HepG2 (cell line): Measurements from ENCODE around the gene LRTM2. TPM values are rescaled to one million over a fixed set of nuclear protein-coding genes. Genes with fewer than 3 reads are reported as not detected.
A peak's percentile ranks its signal among the peaks of the same experiment; 100 is the strongest.

ENCODE experiments used
- ATAC-seq: fragments of 200-7000 bp; cut with Tn5 transposase; 3 replicates; pipeline ENCODE4 v1.9.1; 2020; ENCODE audit warnings: mild to moderate bottlenecking, moderate library complexity
- BruUV-seq: library from RNA; stranded (reverse); fragments of 400-500 nt; replicated peaks from 2 replicates; lab custom pipeline; 2021; lab: Mats Ljungman, UMichigan
- CTCF ChIA-PET: fragments of 300-600 bp; formaldehyde crosslinking; extraction: SDS; loops from one replicate; lab custom pipeline; 2021; ENCODE audit warnings: low total read pairs, inconsistent platforms, low intra/inter-chr PET ratio; lab: Yijun Ruan, JAX
- POLR2A ChIA-PET: fragments of 350-600 bp; sonication (Branson Sonifier 250); formaldehyde crosslinking; loops from one replicate; lab custom pipeline; 2020; ENCODE audit warnings: antibody characterized with exemption, inconsistent platforms; lab: Yijun Ruan, JAX
- DNase-seq: peaks from one replicate; pipeline ENCODE4 v3.0.0-alpha.2; 2015; ENCODE audit warnings: low spot score
- FAIRE-seq: peaks from 3 replicates; lab custom pipeline; 2011; peaks lifted over from hg19 to GRCh38; lab: Jason Lieb, UNC
- H2AFZ ChIP-seq: one replicate; pipeline ENCODE4 v1.6.1; 2011; ENCODE audit warnings: low read length, inconsistent platforms
- H3K27ac ChIP-seq: fragments of 300-600 bp; 3 replicates; pipeline ENCODE4 v1.8.0; 2011; ENCODE audit warnings: mixed run types, mild to moderate bottlenecking, mixed read lengths, low read length, inconsistent platforms; ENCODE audit not compliant: insufficient read depth; ENCODE audit errors: extremely low read length
- H3K27me3 ChIP-seq, 2 experiments: fragments of 200-600 bp in 1 of 2; 2 replicates in 1 of 2; 3 replicates in 1 of 2; pipeline versions ENCODE4 v1.6.0 to v1.8.0; 2011; ENCODE audit warnings: low read length in 2 of 2, mild to moderate bottlenecking in 2 of 2, moderate library complexity in 2 of 2, inconsistent platforms in 1 of 2; ENCODE audit not compliant: insufficient read depth in 2 of 2, control insufficient read depth in 1 of 2
- H3K36me3 ChIP-seq, 2 experiments: fragments of 200-600 bp in 1 of 2; replicated peaks in 1 of 2; 2 replicates in 1 of 2; 3 replicates in 1 of 2; pipeline versions ENCODE4 v1.5.1 to v1.8.0; 2011; ENCODE audit warnings: low read length in 2 of 2, inconsistent platforms in 1 of 2; ENCODE audit not compliant: insufficient read depth in 2 of 2, control insufficient read depth in 1 of 2
- H3K4me1 ChIP-seq: 2 replicates; pipeline ENCODE4 v1.5.1; 2012; ENCODE audit warnings: low read length, inconsistent platforms; ENCODE audit not compliant: insufficient read depth
- H3K4me2 ChIP-seq: 2 replicates; pipeline ENCODE4 v1.6.0; 2011; ENCODE audit warnings: low read depth, low read length, inconsistent platforms
- H3K4me3 ChIP-seq, 3 experiments: fragments of 200-600 bp in 1 of 3; sonication (generic), shearing (Covaris generic) in 1 of 3; replicated peaks in 1 of 3; 2 replicates each; pipeline ENCODE4 v1.5.1; 2011 to 2016; ENCODE audit warnings: low read length in 3 of 3, inconsistent platforms in 2 of 3, low read depth in 2 of 3, mild to moderate bottlenecking in 2 of 3, control low read depth in 1 of 3, mixed read lengths in 1 of 3; ENCODE audit not compliant: insufficient read depth in 1 of 3
- H3K79me2 ChIP-seq: one replicate; pipeline ENCODE4 v1.6.1; 2011; ENCODE audit warnings: low read length, inconsistent platforms; ENCODE audit not compliant: insufficient read depth
- H3K9ac ChIP-seq: 2 replicates; pipeline ENCODE4 v1.6.0; 2011; ENCODE audit warnings: mild to moderate bottlenecking, low read depth, low read length, inconsistent platforms; ENCODE audit not compliant: insufficient read depth
- H3K9me3 ChIP-seq: 2 replicates; pipeline ENCODE4 v1.5.1; 2012; ENCODE audit warnings: mild to moderate bottlenecking, low read length
- H4K20me1 ChIP-seq: 2 replicates; pipeline ENCODE4 v1.6.0; 2011; ENCODE audit warnings: inconsistent platforms, mild to moderate bottlenecking, low read length, moderate library complexity; ENCODE audit not compliant: insufficient read depth
- KDM2A ChIP-seq: sonication (generic); formaldehyde crosslinking; IDR thresholded peaks from 2 replicates; pipeline ENCODE4 v1.4.0; 2020; ENCODE audit warnings: low read depth, missing genetic modification reagents, borderline replicate concordance
- KDM5B ChIP-seq: sonication (generic); formaldehyde crosslinking; IDR thresholded peaks from 2 replicates; pipeline ENCODE4 v1.4.0; 2020; ENCODE audit warnings: missing genetic modification reagents, mild to moderate bottlenecking, borderline replicate concordance
- MYC ChIP-seq: sonication (generic); formaldehyde crosslinking; IDR thresholded peaks from 2 replicates; pipeline ENCODE4 v1.9.0; 2021; ENCODE audit warnings: missing genetic modification reagents, borderline replicate concordance
- PCBP1 ChIP-seq: fragments of 200-400 bp; formaldehyde crosslinking; IDR thresholded peaks from 2 replicates; pipeline ENCODE4 v1.6.1; 2017; ENCODE audit warnings: mild to moderate bottlenecking, low read depth, low read length, borderline replicate concordance
- PHF21A ChIP-seq: sonication (generic); formaldehyde crosslinking; IDR thresholded peaks from 2 replicates; pipeline ENCODE4 v1.5.0; 2020; ENCODE audit warnings: mild to moderate bottlenecking, missing genetic modification reagents
- ZBTB38 ChIP-seq: sonication (generic); formaldehyde crosslinking; IDR thresholded peaks from 2 replicates; pipeline ENCODE4 v1.5.1; 2020; ENCODE audit warnings: mild to moderate bottlenecking, missing genetic modification reagents
- ZNF180 ChIP-seq: sonication (generic); formaldehyde crosslinking; IDR thresholded peaks from 2 replicates; pipeline ENCODE4 v1.4.0; 2020; ENCODE audit warnings: low read depth, missing genetic modification reagents, borderline replicate concordance
- ZNF687 ChIP-seq: sonication (generic); formaldehyde crosslinking; IDR thresholded peaks from 2 replicates; pipeline ENCODE4 v1.5.1; 2020; ENCODE audit warnings: mild to moderate bottlenecking, missing genetic modification reagents, moderate library complexity
- whole genome bisulfite sequencing: methylation state at CpG from one replicate; pipeline ENCODE4 v1.1.6; 2017; ENCODE audit warnings: low lambda C conversion rate; 5-methylcytosine and 5-hydroxymethylcytosine counted together
- in situ Hi-C: cut with HindIII; loops from 2 replicates; pipeline ENCODE4 v1.10.0; 2017; ENCODE audit warnings: low pct_unique_long_range_greater_than_20kb; ENCODE audit not compliant: extremely low pct_ligation_motif_present
- intact Hi-C: fragments of 100-400 bp; cut with micrococcal nuclease; formaldehyde crosslinking; loops from one replicate; pipeline ENCODE4 v1.10.0; 2022; ENCODE audit not compliant: unreplicated experiment
- polyA plus RNA-seq, 8 experiments: library from polyadenylated mRNA; depleted of rRNA in 3 of 8; stranded (reverse) in 7 of 8; unstranded in 1 of 8; fragments of >200 nt; fragmentation: Illumina TruSeq in 4 of 8; extraction: Trizol in 4 of 8; gene quantifications; 2 replicates each; pipeline versions ENCODE4 v1.2.1 to v1.2.3, GENCODE V29; 2011 to 2016; ENCODE audit warnings: low read depth in 4 of 8, missing spikeins in 1 of 8, mixed read lengths in 1 of 8; ENCODE audit not compliant: insufficient read depth in 1 of 8
- total RNA-seq, 5 experiments: library from RNA; depleted of rRNA; stranded (reverse); fragments of >200 nt; fragmentation: Illumina TruSeq; extraction: Trizol; gene quantifications; 2 replicates each; pipeline ENCODE4 v1.2.3, GENCODE V29; 2016; ENCODE audit warnings: low read depth in 1 of 5
- TF ChIP-seq, protein P1 (sequence below): sonication (generic); formaldehyde crosslinking; IDR thresholded peaks from 2 replicates; pipeline ENCODE4 v1.4.0; 2020; ENCODE audit warnings: missing genetic modification reagents, borderline replicate concordance
- TF ChIP-seq, protein P2 (sequence below): IDR thresholded peaks from 2 replicates; pipeline ENCODE4 v1.6.1; 2018; ENCODE audit warnings: missing genetic modification reagents, mild to moderate bottlenecking, missing compliant biosample characterization

The LRTM2 gene
- total and polyA plus RNA-seq, 2 of the 13 experiments (the other 11 are each of a cell fraction or from before 2014, with no cell fraction given), result 0.09 TPM; not detected in 1

DNA sequence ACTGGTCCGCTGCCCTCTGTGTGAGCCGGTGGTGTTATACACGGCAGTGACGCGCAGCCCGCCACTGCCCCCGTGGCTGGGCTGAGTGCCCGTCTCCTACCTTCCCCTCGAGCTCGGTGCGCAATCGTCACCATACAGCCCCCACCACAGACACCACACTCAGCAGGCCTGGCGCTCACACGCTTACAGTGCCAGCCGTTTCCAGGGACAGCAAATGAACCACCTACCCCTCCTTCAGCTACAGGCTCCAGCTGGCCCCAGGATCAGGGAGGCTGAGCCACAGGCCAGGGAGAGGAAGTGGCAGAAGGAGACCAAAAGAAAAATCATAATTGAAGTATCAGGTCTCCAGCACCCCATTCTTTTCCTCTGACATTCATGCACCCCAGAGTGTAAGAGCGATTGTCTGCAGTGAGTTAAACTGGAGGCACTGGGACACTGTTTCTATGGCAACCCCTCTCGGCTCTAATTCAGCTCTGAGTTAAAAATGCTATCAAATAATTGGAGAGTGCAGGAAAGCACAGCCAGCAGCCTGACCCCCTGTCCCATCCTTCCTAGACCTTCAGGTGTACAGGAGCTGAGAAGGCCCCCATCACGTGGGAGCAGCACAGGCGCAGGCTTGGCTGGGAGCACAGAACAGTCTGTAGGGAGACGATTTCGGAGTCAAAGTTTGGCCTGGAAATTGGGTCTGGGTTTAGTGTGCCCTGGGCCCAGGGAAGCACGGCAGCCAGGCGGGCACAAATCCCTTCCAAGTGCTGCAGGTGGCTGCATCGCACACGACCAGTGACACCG, 18.0 kb downstream of the LRTM2 start:
- no peak for FAIRE-seq
- Histone ChIP-seq H4K20me1 (no peaks in the 10 kb centered on the region), H3K4me2 (0 out of 2 replicates have a peak overlapping the region, but pooled peaks have one; percentile 24), H3K4me3 (no peak overlapping the region), H2AFZ (no peak overlapping the region), H3K27me3 (peaks cover 4 to 21% of the 10 kb centered on the region in 2 experiments), H3K36me3 (no peaks in the 10 kb centered on the region), H3K9ac (peak overlapping the region; percentile 42; the same call in 1 of the 2 replicates), H3K79me2 (no peaks in the 10 kb centered on the region), H3K9me3 (no peaks in the 10 kb centered on the region), H3K4me1 (peaks cover 61% of the 10 kb centered on the region), H3K27ac (peak overlapping the region; percentile 42)
- ATAC-seq, result no peak; the same call in 2 of the 3 replicates
- ChIA-PET POLR2A (interaction anchor here (1.3 to 2.5 kb wide), 3 partner anchors 26 to 177 kb away, joined by 3 to 31 read pairs (median 3); no protein-coding TSS in a partner anchor), CTCF (no interaction called here)
- in situ Hi-C loops (no loop called here), intact Hi-C loops (no loop called here)
- no TSS peak for BruUV-seq
- no peak for DNase-seq
- WGBS, result 93% methylated on average over 23 of the region's 26 CpGs
- TF ChIP-seq ZNF180 (no peak), PCBP1 (no peak), KDM5B (0 out of 2 replicates have a peak, but pooled peaks have one; percentile 10), ZNF687 (CRISPR knock-in tag) (peak; percentile 44), PHF21A (CRISPR knock-in tag) (0 out of 2 replicates have a peak, but pooled peaks have one; percentile 7), KDM2A (peak; percentile 8; the same call in 1 of the 2 replicates), MYC (0 out of 2 replicates have a peak, but pooled peaks have one; percentile 5), ZBTB38 (CRISPR knock-in tag) (peak; percentile 80)
- TF ChIP-seq, protein P1, sequence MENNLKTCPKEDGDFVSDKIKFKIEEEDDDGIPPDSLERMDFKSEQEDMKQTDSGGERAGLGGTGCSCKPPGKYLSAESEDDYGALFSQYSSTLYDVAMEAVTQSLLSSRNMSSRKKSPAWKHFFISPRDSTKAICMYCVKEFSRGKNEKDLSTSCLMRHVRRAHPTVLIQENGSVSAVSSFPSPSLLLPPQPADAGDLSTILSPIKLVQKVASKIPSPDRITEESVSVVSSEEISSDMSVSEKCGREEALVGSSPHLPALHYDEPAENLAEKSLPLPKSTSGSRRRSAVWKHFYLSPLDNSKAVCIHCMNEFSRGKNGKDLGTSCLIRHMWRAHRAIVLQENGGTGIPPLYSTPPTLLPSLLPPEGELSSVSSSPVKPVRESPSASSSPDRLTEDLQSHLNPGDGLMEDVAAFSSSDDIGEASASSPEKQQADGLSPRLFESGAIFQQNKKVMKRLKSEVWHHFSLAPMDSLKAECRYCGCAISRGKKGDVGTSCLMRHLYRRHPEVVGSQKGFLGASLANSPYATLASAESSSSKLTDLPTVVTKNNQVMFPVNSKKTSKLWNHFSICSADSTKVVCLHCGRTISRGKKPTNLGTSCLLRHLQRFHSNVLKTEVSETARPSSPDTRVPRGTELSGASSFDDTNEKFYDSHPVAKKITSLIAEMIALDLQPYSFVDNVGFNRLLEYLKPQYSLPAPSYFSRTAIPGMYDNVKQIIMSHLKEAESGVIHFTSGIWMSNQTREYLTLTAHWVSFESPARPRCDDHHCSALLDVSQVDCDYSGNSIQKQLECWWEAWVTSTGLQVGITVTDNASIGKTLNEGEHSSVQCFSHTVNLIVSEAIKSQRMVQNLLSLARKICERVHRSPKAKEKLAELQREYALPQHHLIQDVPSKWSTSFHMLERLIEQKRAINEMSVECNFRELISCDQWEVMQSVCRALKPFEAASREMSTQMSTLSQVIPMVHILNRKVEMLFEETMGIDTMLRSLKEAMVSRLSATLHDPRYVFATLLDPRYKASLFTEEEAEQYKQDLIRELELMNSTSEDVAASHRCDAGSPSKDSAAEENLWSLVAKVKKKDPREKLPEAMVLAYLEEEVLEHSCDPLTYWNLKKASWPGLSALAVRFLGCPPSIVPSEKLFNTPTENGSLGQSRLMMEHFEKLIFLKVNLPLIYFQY (CRISPR knock-in tag), result no peak
- TF ChIP-seq, protein P2, sequence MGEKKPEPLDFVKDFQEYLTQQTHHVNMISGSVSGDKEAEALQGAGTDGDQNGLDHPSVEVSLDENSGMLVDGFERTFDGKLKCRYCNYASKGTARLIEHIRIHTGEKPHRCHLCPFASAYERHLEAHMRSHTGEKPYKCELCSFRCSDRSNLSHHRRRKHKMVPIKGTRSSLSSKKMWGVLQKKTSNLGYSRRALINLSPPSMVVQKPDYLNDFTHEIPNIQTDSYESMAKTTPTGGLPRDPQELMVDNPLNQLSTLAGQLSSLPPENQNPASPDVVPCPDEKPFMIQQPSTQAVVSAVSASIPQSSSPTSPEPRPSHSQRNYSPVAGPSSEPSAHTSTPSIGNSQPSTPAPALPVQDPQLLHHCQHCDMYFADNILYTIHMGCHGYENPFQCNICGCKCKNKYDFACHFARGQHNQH (CRISPR knock-in tag), result peak; percentile 4; the same call in 1 of the 2 replicates
